Measurements from ENCODE around the gene RUBCNL.

Gene RUBCNL

GRCh38 chr13:46389457-46390451, 2.7 kb upstream of the RUBCNL start:
- Histone ChIP-seq H3K9me2 (replicated peaks; ENCODE audit: insufficient read depth, low read length) (no peaks in the 10 kb centered on the region), H3K27me3 (replicated peaks; ENCODE audit: insufficient read depth, low read length) (peaks cover 13% of the 10 kb centered on the region), H2AFZ (ENCODE audit: low read length) (0 out of 2 replicates have a peak overlapping the region, but pooled peaks have one; percentile 42), H3K27ac (ENCODE audit: low read length) (peak overlapping the region; percentile 34; the same call in 1 of the 2 replicates), H3K4me2 (ENCODE audit: low read depth, low read length) (peak overlapping the region; percentile 65), H4K20me1 (ENCODE audit: insufficient read depth, low read length) (no peaks in the 10 kb centered on the region), H3K9me3 (replicated peaks; ENCODE audit: insufficient read depth, low read length) (no peaks in the 10 kb centered on the region), H3K9ac (ENCODE audit: low read length) (no peak overlapping the region), H3K79me2 (ENCODE audit: low read length) (no peaks in the 10 kb centered on the region), H3F3A (ENCODE audit: insufficient read depth, low read length) (peaks cover 8% of the 10 kb centered on the region), H3K4me3 (ENCODE audit: low read length) (no peak overlapping the region), H3K36me3 (replicated peaks; ENCODE audit: insufficient read depth, low read length) (no peaks in the 10 kb centered on the region), H3K4me1 (ENCODE audit: low read length) (peaks cover 11% of the 10 kb centered on the region)
- TF ChIP-seq EZH2phosphoT487 (IDR thresholded peaks at IDR 0.05; ENCODE audit: low read length) (no peak), EZH2 (optimal IDR thresholded peaks at IDR 0.05; ENCODE audit: low read depth, low read length) (no peak), CTCF (IDR thresholded peaks at IDR 0.05; ENCODE audit: low read length) (no peak)
- peak; percentile 75 for DNase-seq

GRCh38 chr13:46388846-46389245, 1.8 kb upstream of the RUBCNL start:
- DNase-seq = no peak
- Histone ChIP-seq H3K4me2 (ENCODE audit: low read depth, low read length) (no peak overlapping the region), H3F3A (ENCODE audit: insufficient read depth, low read length) (peaks cover 8% of the 10 kb centered on the region), H3K27me3 (replicated peaks; ENCODE audit: insufficient read depth, low read length) (peaks cover 15% of the 10 kb centered on the region), H2AFZ (ENCODE audit: low read length) (no peak overlapping the region), H3K27ac (ENCODE audit: low read length) (no peak overlapping the region), H3K9me3 (replicated peaks; ENCODE audit: insufficient read depth, low read length) (no peaks in the 10 kb centered on the region), H3K79me2 (ENCODE audit: low read length) (no peaks in the 10 kb centered on the region), H3K9me2 (replicated peaks; ENCODE audit: insufficient read depth, low read length) (no peaks in the 10 kb centered on the region), H3K4me1 (ENCODE audit: low read length) (peaks cover 11% of the 10 kb centered on the region), H3K4me3 (ENCODE audit: low read length) (no peak overlapping the region), H3K36me3 (replicated peaks; ENCODE audit: insufficient read depth, low read length) (no peaks in the 10 kb centered on the region), H3K9ac (ENCODE audit: low read length) (no peak overlapping the region), H4K20me1 (ENCODE audit: insufficient read depth, low read length) (no peaks in the 10 kb centered on the region)
- no peak for TF ChIP-seq CTCF (IDR thresholded peaks at IDR 0.05; ENCODE audit: low read length)
- no peak for TF ChIP-seq EZH2 (optimal IDR thresholded peaks at IDR 0.05; ENCODE audit: low read depth, low read length)
- TF ChIP-seq EZH2phosphoT487 (IDR thresholded peaks at IDR 0.05; ENCODE audit: low read length) = no peak

GRCh38 chr13:46388308-46388707, 1.3 kb upstream of the RUBCNL start:
- Histone ChIP-seq H3K4me1 (ENCODE audit: low read length) (peaks cover 11% of the 10 kb centered on the region), H3F3A (ENCODE audit: insufficient read depth, low read length) (peaks cover 8% of the 10 kb centered on the region), H3K79me2 (ENCODE audit: low read length) (no peaks in the 10 kb centered on the region), H3K36me3 (replicated peaks; ENCODE audit: insufficient read depth, low read length) (no peaks in the 10 kb centered on the region), H4K20me1 (ENCODE audit: insufficient read depth, low read length) (no peaks in the 10 kb centered on the region), H3K4me2 (ENCODE audit: low read depth, low read length) (no peak overlapping the region), H3K27ac (ENCODE audit: low read length) (no peak overlapping the region), H2AFZ (ENCODE audit: low read length) (no peak overlapping the region), H3K4me3 (ENCODE audit: low read length) (no peak overlapping the region), H3K9me2 (replicated peaks; ENCODE audit: insufficient read depth, low read length) (no peaks in the 10 kb centered on the region), H3K9ac (ENCODE audit: low read length) (no peak overlapping the region), H3K9me3 (replicated peaks; ENCODE audit: insufficient read depth, low read length) (no peaks in the 10 kb centered on the region), H3K27me3 (replicated peaks; ENCODE audit: insufficient read depth, low read length) (peaks cover 15% of the 10 kb centered on the region)
- TF ChIP-seq EZH2phosphoT487 (IDR thresholded peaks at IDR 0.05; ENCODE audit: low read length) = no peak
- TF ChIP-seq CTCF (IDR thresholded peaks at IDR 0.05; ENCODE audit: low read length) = no peak
- TF ChIP-seq EZH2 (optimal IDR thresholded peaks at IDR 0.05; ENCODE audit: low read depth, low read length) = no peak
- DNase-seq = no peak
